ENCODE results near the gene MRPL24. TPM values are rescaled to one million over a fixed set of nuclear protein-coding genes. Genes with fewer than 3 reads are reported as not detected.
"Not testable (repeated sequence)": the region's sequence is repeated elsewhere in the genome, so short reads cannot be mapped to it uniquely, and the experiment has no call there.

The MRPL24 gene
- total RNA-seq, 2 donors from 2014 or later: 22.6 to 35.6 TPM

DNA sequence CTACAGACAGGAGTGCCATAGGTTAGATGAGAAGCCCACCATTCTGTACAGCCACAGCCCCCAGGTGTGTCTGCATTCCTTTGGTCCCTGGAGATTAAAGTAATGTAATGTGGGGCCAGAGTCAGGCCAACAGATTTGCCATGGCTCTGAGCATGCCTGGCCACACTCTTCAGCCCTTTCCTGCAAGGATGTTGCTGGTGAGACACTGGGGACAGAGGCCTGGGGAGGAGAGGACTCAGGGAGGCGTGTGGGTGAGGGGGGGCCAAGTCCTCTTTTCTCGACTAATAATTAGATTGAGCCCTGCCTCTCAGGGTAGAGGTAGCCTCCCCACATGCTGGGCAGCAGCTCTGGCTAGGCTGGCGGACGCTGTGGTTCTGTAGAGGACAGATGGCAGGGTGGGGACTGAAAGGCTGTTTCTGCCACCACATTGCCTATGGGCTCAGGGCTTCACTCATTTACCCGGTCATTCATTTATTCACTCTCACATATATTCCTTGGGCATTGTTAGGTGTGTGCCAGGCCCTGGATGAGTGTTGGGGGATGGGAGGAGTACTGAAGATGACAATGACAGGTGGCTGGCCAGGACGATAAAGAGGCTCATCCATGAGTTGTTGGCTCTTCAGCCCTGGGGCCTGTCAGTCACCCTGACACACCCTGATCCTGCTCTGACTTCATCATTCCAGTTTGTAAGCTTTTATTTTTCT lies 19.4 kb upstream of the MRPL24 start:
- Histone ChIP-seq H3K27me3 (replicated peaks; ENCODE audit: insufficient read depth) (no peaks in the 10 kb centered on the region), H3K4me1 (ENCODE audit: control insufficient read depth in 1 of 2, low read depth in 2 of 2) (no peaks in the 10 kb centered on the region), H3K9me3 (no peaks in the 10 kb centered on the region), H3K27ac (no peak overlapping the region), H3K36me3 (no peaks in the 10 kb centered on the region), H3K4me3 (no peak overlapping the region)
- no peak for DNase-seq (ENCODE audit: low spot score)
- no peak for ATAC-seq (ENCODE audit: insufficient number of reproducible peaks, low FRiP score, low read depth)
- TF ChIP-seq, protein P1, sequence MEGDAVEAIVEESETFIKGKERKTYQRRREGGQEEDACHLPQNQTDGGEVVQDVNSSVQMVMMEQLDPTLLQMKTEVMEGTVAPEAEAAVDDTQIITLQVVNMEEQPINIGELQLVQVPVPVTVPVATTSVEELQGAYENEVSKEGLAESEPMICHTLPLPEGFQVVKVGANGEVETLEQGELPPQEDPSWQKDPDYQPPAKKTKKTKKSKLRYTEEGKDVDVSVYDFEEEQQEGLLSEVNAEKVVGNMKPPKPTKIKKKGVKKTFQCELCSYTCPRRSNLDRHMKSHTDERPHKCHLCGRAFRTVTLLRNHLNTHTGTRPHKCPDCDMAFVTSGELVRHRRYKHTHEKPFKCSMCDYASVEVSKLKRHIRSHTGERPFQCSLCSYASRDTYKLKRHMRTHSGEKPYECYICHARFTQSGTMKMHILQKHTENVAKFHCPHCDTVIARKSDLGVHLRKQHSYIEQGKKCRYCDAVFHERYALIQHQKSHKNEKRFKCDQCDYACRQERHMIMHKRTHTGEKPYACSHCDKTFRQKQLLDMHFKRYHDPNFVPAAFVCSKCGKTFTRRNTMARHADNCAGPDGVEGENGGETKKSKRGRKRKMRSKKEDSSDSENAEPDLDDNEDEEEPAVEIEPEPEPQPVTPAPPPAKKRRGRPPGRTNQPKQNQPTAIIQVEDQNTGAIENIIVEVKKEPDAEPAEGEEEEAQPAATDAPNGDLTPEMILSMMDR (IDR thresholded peaks at IDR 0.05): no peak

DNA sequence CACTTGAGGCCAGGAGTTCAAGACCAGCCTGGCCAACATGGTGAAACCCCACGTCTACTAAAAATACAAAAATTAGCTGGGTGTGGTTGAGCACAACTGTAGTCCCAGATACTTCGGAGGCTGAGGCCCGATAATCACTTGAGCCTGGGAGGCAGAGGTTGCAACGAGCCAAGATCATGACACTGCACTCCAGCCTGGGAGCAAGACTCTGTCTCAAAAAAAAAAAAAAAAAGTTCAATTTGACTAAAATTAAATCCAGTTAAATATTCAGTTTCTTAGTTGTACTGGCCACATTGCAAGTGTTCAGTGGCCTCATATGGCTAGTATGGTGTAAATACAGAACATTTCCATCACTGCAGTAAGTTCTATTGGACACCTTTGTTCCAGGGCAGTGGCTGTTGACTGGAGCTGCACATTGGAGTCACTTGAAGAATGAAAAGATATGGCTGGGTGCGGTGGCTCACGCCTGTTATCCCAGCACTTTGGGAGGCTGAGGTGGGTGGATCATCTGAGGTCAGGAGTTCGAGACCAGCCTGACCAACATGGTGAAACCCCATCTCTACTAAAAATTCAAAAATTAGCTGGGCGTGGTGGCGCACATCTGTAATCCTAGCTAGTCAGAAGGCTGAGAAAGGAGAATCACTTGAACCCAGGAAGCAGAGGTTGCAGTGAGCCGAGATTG lies 16.8 kb upstream of the MRPL24 start:
- DNase-seq (ENCODE audit: low spot score); H3K9me3 ChIP-seq; H3K4me3 ChIP-seq; H3K27me3 ChIP-seq (replicated peaks; ENCODE audit: insufficient read depth); H3K4me1 ChIP-seq (ENCODE audit: control insufficient read depth in 1 of 2, low read depth in 2 of 2); ATAC-seq (ENCODE audit: insufficient number of reproducible peaks, low FRiP score, low read depth); H3K36me3 ChIP-seq; H3K27ac ChIP-seq: not testable (repeated sequence)

GRCh38 chr1:156756355-156756754 lies 15.5 kb upstream of the MRPL24 start:
- no peaks in the 10 kb centered on the region for H3K27me3 ChIP-seq (replicated peaks; ENCODE audit: insufficient read depth)
- ATAC-seq (ENCODE audit: insufficient number of reproducible peaks, low FRiP score, low read depth): no peak

GRCh38 chr1:156755527-156755950 lies 14.7 kb upstream of the MRPL24 start:
- Histone ChIP-seq H3K27ac (no peak overlapping the region), H3K27me3 (replicated peaks; ENCODE audit: insufficient read depth) (no peaks in the 10 kb centered on the region), H3K9me3 (no peaks in the 10 kb centered on the region), H3K36me3 (no peaks in the 10 kb centered on the region), H3K4me1 (ENCODE audit: control insufficient read depth in 1 of 2, low read depth in 2 of 2) (peaks cover 7 to 11% of the 10 kb centered on the region in 2 donors), H3K4me3 (no peak overlapping the region)
- DNase-seq (ENCODE audit: low spot score): no peak
- ATAC-seq (ENCODE audit: insufficient number of reproducible peaks, low FRiP score, low read depth): no peak
- TF ChIP-seq, protein P1 (IDR thresholded peaks at IDR 0.05): no peak

More at GRCh38 chr1:156756355-156756754, 15.5 kb upstream of the MRPL24 start:
- no peak overlapping the region for H3K4me3 ChIP-seq
- H3K27ac ChIP-seq: no peak overlapping the region
- H3K9me3 ChIP-seq: no peaks in the 10 kb centered on the region
- DNase-seq (ENCODE audit: low spot score): no peak
- H3K36me3 ChIP-seq: no peaks in the 10 kb centered on the region
- H3K4me1 ChIP-seq (ENCODE audit: control insufficient read depth in 1 of 2, low read depth in 2 of 2): peaks cover 7 to 11% of the 10 kb centered on the region in 2 donors
- TF ChIP-seq, protein P1 (IDR thresholded peaks at IDR 0.05): no peak

DNA sequence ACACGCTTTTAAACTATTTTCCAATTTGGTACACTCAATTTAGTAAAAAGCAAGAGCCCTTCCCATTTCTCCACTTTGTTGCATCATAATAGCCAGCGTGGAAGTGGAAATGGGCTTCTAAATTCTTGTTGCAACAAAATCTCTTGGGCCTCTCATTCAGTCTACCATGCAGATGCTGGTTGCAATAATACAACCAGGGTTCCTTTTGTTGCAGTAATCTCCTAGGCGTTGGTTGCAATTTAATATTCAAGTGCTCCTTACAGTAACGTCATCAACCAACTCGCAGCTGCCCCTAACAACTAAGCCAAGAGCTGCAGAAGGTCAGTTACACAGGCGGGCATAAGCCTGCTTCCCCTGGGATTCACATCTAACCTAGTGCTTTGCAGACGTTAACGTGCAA lies 13.3 kb upstream of the MRPL24 start:
- ATAC-seq (ENCODE audit: insufficient number of reproducible peaks, low FRiP score, low read depth) (no peak), DNase-seq (ENCODE audit: low spot score) (no peak)

More for the DNA sequence above, 13.3 kb upstream of the MRPL24 start:
- Histone ChIP-seq H3K36me3 (no peaks in the 10 kb centered on the region), H3K4me3 (no peak overlapping the region), H3K9me3 (no peaks in the 10 kb centered on the region), H3K27me3 (replicated peaks; ENCODE audit: insufficient read depth) (no peaks in the 10 kb centered on the region), H3K27ac (no peak overlapping the region), H3K4me1 (ENCODE audit: control insufficient read depth in 1 of 2, low read depth in 2 of 2) (peaks cover 15 to 22% of the 10 kb centered on the region in 2 donors)
- TF ChIP-seq, protein P1 (IDR thresholded peaks at IDR 0.05): no peak

Data from thoracic aorta (tissue), 2 donors.